ENCODE data around the gene HS3ST3B1. TPM values are rescaled to one million over a fixed set of nuclear protein-coding genes. Genes with fewer than 3 reads are reported as not detected.

Gene HS3ST3B1
- polyA plus RNA-seq, 12 donors = 0.71 to 7.7 (median 3.0) TPM; not detected in 1

DNA sequence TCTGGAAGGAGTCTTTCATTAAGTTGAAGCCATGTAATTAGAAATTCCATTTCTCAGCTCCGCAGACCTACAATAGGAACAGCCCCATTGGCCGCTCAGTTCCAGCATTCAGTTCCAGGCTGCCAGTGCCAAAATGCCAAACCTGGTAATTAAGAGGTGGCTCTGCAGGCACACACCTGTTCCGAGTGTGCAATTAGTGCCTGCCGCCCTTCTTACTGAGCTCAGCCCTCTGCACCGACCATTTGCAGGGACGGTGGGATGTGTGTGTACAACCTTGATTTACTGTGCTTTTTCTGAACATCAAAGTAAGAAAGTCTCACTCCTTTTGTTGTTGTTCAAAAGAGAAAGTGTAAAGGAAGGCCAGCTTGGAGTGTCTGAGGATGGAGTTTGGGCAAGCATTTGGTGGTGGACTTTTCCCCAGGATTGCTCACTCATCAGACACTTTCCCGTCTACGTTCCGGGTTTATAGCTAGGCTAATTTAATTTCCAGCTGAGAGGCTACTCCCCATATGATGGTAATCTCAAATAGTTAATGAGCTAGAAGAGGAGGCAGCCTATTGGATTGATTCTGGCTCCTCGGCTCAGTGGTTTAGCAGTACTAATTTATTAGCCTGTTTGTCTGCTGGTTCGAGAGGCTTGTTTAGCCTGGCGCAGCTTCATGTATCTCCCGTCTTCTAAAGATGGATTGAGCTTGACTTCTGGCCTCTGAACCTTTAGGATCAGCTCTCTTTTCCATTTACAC is 20.0 kb downstream of the HS3ST3B1 start:
- DNase-seq = no peak

DNA sequence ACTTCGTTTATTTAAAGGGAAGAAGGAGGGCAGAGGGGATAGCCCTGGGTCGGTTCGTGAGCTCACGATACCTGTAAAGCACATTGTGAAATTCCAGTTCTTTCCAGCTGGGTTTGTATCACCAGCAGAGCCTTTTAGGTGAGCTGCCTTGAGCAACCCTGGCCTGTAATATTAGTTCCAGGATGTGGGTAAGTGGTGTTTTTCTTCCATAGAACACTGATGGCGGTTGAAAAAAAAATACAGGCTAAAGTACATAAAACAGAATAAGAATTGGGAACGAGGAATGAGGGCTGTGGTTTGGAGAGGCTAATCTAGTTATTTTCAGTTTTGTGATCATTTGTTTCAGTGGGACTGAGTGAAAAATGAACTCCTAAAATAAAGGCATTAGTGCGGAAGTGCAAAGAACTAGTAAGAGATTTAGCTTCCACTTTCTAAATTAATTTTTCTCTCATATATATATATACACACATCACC is 20.6 kb downstream of the HS3ST3B1 start:
- DNase-seq = no peak

DNA sequence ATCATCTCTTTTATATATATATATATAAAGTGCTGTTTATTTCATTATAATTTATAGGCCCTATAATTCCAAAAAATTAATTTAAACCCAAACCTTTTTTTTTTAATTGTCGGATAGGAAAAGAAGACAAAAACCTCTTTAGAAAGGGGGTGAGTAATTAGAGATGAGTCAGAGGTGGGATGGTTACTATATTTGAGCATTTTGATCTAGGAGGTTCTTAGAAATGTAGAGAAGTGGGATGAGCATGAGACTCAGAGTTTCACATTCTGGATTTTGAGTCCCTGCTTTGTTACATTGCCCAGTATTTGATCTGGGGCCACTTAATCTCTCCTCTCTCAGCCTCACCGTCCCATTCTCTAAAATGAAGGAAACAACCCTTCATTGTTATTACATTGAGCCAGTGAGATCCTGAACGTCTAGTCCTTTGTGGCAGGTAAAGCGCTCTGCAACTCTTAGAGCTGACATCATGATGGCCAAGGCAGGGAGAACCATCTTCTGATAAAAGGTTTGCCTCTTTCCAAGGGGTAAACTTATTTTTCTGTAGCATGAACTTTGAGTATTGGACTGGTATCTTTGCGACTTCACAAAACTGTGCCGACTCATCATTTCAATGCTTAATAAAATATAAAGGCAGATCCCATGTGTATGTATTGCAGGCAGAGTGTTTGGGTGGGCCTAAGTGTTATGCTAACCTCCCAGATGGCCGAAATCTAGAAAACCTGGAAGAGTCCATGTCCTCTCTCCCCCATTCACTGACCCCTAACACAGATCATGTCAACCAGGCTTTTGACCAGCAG is 21.3 kb downstream of the HS3ST3B1 start:
- no peak for DNase-seq

DNA sequence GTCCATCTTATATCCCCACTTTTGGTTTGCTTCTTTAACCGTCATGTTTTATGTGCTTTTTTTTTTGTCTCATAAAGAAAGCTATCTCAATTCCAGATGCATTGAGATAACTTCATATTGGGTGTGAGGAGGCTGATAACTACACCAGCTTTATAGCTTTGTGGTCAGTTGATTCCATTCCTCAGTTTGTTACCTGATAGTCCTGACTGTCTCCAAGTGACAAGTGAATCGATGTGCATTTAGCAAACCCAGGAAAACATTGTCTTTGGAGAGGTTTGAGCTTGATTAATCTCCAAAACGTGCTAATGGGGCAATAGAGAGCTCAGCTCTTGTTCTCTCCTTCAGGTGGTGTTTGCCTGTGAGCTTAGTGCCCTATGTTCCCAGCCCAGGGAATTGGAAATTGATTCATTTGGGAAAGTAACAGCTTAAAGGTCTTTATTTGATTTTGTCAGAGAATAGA is 22.7 kb downstream of the HS3ST3B1 start:
- DNase-seq = no peak

DNA sequence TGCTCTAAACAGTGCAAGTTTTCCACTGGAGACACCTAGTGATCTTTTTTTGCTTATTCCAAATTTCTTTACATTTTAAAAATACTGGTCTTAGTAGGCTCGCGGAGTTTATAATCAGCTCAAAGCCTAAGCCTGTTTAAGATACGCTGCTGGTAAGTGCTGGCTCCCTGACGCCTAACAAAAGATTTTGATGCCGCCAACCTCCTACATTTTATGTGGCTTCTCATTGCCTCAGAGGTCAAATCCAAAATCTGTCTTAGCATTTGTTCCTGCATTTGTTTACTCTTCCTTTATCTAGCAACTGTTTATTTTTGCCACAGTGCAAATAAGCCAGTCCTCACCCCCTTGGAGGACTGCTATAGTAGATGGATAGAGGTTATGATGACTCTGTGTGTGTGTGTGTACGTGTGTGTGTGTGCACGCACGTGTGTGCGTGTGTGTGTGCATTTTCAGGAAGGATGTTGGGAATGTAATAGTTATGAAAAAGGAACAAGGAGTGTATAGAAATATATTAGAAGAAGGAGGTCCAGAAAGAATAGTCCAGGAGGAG is 24.8 kb downstream of the HS3ST3B1 start:
- no peak for DNase-seq

DNA sequence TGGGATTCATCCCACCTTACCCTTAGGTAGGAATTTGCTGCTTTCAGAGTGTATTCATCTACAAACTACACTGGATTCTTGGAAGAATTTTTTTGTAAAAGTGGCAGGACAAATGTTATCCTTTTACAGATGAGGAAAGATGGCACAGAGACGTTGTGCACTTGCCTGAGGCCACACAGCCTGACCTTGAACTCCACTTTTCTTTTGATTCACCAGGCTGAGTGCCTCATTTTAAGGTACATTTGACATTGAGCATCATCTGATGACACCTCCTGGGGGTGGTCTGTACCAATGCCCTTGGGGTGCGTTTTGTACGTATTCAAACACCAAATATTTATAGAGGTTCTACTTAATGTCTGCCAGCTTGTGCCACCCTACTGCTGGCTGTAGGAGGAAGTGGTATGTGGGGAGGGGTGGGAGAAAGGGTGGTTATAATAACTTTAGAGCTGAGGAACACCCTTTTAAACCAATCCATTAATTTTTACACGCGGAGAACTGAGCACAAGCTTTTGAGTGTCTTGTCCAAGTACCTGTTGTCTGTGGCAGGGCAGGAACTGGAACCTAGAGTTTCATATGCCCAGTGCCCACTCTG is 29.1 kb downstream of the HS3ST3B1 start:
- DNase-seq = no peak

DNA sequence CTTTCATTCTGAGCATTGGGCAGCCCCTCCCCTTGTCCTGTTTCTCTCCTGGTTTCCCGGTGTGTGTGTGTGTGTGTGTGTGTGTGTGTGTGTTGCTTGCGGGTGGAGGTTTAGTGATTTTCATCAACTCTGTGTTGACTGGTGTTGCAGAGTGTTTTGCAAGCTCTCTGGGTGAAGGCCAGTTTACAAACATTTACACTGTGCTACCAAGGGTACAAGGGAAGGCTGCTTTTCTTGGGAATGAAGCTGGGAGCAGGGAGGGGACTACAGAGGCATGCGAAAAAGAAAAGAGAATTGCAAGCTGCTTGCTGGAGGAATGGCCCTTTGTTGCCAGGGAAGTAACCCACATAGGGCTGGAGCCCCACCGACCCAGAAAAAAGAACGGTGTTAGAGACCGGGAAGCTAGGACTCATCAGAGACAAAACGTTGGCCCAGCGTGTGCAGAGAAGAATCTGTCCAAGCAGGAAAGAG is 29.6 kb downstream of the HS3ST3B1 start:
- DNase-seq = no peak

DNA sequence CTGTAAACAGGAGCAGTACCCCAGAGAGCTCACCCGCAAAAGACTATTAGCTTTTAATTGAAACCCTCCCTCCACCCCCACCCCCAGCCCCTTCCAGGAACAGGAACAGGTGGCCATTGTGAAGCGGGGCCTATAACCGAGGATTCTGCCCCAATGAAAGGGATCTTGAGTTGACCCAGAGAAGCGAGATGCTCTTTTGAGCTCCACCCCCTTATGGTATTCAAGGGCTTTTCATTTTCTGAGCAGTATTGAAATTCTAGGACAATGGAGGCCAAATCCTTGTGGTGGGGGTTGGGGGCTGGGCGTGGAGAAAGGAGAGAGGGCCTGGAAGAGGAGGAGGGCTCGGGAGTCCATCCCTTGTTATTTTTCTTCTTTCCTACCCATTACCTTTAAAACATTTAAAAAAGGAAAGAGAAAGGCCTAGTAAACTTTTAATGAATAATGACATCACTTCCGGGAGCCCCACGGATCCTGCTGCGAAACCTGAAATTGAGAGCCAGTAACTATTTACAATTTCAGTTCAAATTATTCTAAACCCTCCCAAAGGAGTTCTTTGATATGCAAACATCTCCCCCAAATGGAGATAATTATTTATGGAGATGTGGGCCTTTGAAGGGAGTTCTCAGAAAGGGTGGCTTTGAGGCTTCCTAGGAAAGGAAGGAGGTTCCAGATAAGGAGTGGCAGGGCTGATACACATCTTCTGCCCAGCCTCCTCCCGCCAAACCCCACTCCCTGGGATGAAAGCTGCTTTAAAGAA is 30.5 kb downstream of the HS3ST3B1 start:
- DNase-seq = no peak

DNA sequence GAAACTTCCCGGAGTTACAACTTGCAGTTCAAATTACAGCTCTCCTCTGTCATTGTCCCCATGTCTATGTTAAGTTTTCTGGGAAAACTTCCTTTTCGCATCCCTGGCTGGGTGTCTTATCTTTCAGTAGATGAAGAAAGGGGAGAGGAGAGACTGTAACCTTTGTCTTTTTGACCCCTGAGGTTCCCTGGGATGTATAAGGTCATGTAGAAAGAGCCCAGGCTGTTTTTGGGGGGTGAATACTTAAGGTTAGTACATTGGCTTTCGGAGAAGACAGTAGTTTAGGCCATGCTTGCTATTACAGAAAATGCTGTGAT is 31.1 kb downstream of the HS3ST3B1 start:
- DNase-seq = no peak

DNA sequence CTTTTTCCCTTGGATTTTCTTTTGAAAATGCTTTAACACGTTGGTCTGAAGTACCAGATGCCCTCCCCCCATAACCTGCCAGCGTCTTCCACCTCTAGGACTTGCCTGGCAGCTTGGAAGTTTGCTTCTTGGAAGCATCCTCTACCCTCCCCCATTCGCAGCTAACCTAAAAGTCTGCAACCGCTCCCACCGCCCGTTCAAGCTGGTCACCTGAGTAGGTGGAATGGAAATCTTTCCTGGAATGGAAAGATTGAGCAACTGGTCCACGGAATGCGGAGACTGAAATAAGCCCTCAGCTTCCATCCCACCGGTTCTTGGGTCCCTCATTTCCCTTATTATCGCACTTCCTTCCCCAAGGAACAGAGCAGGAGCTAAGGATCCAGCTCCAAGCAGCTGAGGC is 31.4 kb downstream of the HS3ST3B1 start:
- no peak for DNase-seq

DNA sequence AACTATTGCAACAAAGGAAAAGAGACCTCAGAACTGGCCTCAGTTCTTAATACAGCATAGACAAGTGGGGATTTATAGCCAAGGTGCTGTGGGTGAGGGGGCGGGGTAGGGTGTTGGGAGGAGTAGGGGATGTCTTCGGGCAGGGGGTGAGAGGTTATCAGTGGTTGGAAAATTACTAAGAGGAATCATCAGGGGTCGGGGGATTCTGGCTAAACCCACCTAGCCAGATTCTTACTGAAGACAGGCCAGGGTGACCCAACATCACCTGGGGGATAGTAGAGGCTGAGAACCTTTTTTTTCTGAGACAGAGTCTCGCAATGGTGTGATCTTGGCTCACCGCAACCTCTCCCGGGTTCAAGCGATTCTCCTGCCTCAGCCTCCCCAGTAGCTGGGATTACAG is 32.6 kb downstream of the HS3ST3B1 start:
- DNase-seq = no peak

DNA sequence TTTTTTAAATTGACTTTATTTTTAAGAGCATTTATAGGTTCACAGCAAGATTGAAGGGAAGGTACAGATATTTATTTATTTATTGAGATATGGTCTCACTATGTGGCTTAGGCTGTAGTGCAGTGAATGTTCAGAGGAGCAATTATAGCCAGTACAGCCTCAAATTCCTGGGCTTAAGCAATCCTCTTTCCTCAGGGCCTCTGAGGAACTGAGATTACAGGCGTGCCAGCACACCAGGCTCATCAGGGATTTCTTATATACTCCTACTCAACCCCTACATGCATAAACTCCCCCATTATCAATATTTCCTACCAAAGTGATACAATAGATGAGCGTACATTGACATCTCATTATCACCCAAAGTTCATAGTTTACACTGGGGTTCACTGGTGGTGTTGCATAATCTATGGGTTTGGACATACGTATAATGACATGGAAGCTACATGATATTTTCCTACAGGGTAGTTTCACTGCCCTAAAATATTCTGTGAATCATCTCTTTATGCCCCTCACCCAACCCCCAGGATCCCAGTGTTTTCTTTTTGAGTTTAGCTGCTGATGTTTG is 33.5 kb downstream of the HS3ST3B1 start:
- no peak for DNase-seq

DNA sequence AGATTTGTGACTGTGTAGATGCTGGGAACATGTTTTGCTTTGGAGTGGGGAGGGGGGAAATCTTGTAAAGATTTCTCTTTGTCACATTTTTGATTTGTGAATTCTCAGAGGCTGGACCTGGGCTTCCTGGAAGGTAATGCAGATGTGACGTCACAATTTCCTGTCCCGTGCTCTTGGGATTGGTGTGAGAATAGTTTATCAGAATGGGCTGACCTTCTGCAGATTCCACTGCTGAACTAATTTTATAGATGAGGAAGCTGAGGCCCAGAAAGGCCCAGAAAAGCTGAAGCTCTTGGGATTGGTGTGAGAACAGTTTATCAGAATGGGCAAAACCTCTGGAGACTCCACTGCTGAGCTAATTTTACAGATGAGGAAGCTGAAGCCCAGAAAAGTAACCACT is 34.0 kb downstream of the HS3ST3B1 start:
- DNase-seq = no peak

DNA sequence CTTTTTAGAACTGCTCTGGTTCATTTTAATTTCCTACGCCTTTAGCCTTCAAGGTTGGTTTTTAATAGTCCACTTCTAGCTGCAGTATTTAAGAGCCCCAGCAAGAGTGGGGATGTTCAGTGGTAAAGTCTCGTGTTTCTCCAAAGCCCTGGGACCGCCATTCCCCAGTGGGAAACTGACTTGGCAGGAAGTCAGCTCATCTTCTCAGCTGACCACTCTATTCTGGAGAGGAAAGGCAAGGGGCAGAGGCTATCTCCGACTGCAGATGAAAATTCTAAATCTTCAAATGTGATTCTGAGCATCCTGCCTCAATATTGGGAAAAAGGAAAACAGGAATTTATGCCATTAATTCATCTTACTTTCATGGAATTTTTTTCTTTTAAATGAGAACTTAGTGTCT is 35.5 kb downstream of the HS3ST3B1 start:
- no peak for DNase-seq

DNA sequence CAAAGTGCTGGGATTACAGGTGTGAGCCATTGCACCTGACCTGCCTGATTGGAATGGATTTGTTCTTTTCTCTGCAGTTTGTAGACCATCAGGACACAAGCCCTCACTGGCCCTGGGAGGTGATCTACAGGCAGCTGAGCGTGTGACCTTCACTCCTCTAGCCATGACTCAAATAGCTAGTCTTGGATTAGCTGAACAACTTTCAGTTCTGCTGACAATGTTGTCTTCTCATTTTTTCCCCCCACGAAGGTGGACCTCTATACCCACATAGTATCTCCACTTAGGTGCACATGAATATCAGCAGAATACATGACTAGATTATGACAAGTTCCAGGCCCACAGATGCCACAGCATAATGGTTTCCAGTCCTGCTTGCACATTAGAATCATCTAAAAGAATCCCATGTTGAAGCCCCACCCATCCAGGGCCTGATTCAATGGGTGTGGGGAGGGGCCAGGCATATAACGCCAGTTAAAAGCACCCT is 36.8 kb downstream of the HS3ST3B1 start:
- DNase-seq = no peak

DNA sequence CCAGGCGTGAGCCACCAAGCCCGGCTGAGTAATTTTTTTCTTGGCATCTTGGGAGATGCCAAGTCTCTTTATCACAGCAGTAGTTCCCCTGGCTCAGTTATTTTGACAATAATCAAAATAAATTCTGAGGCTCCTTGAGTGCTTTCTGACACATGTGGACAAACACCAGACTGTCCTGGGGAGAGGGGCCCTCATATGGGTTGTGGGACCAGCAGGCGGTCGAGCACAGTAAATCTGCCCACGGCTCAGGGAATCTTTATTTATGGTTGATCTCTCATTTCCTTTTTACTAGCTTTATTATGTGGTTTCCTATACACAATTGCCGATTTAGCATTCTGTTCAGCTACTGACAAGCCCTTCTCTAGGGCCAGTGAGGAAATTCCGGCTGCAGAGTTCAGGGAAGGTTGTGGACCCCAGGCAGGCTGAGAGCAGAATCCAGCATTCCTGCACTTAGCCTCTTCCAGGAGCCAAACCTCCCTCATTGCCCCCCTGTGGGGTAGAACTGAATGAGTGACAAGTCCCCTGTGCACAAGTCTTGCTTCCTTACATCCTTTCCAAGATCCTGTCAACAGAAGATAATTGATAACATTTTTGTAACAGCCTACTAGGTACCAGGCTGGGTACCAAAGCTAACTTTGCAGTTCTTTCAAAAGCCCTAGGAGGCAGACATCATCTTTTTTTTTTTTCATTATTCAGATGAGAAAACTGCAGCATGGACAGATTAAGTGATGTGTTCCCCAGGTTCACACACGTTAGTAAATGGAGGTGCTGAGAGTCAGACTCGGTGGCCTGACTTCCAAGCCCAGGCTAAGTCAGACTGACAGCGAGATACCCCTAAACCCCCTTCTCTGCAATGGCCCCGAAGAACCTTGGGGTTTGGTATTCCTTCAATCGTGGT is 40.2 kb downstream of the HS3ST3B1 start:
- no peak for DNase-seq

DNA sequence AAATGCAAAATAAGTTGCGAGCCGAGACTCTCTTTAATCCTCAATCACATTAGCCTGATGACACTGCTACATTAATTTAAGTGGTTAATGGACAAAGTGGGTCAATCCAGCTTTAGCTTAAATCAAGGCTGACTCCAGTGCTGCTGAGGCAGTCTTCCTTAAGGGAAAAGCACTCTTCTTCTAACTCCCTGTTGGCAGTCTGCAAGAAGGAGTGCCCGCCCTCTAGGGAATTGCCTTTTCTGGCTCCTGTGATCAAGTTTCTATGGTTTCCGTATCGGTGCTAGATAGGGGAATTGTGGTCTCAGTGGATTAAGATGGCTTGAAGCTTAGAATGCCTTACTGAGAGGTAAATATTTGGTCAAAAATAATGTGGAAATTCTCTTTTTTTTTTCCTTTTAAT is 41.0 kb downstream of the HS3ST3B1 start:
- DNase-seq = no peak

DNA sequence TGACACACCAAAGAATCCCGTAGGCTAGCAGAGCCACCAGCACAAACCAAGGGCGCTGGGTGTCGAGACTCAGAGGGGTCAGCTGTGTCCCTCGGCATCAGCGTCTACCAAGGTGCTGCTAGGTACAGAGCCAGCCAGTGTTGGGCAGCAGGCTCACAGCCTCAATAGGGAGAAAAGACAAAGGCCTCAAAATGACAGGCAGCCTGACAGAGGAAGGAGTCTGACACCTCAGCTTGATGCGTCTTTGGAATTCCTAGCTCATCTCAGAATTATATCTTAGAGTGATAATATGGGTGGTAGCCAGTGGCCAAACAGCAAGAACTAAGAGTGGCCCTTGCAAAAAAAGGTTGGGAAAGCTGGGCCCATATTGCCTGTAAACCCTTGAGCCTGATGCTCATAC is 45.9 kb downstream of the HS3ST3B1 start:
- DNase-seq = no peak

DNA sequence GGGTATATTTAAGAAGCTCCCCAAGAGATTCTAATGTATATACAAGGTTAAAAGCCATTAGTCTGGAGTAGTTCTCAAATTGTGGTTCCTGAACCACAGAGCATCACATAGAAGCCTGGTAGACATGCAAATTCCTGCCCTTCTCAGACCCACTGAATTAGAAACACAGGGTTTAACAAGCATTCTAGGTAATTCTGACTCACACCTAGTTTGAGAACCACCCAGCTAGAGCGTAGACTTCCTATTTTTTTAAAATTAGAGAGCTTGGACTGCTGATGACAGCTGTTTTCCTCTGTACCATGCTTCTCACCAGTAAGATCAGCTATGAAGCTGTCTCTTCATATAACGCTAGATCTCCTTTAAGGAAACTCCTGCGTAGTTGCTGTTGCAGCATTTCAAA is 50.6 kb downstream of the HS3ST3B1 start:
- no peak for DNase-seq

DNA sequence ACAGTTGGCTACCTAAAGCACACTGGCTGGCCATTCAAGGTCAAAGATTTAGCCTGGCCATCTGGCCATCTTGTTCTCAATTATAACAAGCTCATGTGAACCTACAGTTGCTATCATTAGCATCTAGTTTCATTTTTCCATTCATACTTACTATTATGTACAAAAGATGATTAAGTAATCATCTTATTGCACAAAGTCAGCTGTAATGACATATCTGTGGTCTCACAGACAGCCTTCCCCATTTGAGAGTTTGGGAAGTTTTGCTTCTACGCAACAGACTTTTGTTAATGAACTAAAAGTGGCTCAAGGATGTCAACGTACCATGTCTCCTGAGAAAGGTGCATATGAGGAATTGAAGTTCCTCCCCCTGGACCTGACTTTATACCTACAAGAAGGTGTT is 51.3 kb downstream of the HS3ST3B1 start:
- no peak for DNase-seq

Data from muscle of arm (tissue), 12 donors.